H1 (cell line): ENCODE measurements around the gene PHACTR1. TPM values are rescaled to one million over a fixed set of nuclear protein-coding genes. Genes with fewer than 3 reads are reported as not detected.

ENCODE experiments used
- CTCF ChIA-PET: fragments of 300-600 bp; sonication (Branson Sonifier 250); formaldehyde crosslinking; loops from one replicate; lab custom pipeline; 2021; ENCODE audit not compliant: partially characterized antibody; lab: Charles Lee
- POLR2A ChIA-PET: fragments of 300-600 bp; sonication (Branson Sonifier 250); formaldehyde crosslinking; loops from one replicate; lab custom pipeline; 2021; ENCODE audit warnings: inconsistent platforms; ENCODE audit not compliant: partially characterized antibody; lab: Charles Lee
- DNase-seq, 2 experiments: peaks; one replicate each; pipeline versions ENCODE4 v3.0.0 to v3.0.0-alpha.2; 2010 to 2022; ENCODE audit warnings: low spot score in 2 of 2, low read depth in 1 of 2, mixed read lengths in 1 of 2
- FAIRE-seq: peaks from 2 replicates; lab custom pipeline; 2011; peaks lifted over from hg19 to GRCh38; lab: Jason Lieb, UNC
- H2AFZ ChIP-seq: 2 replicates; pipeline ENCODE4 v1.8.1; 2012; ENCODE audit warnings: low read length, inconsistent platforms
- H2AK5ac ChIP-seq: 2 replicates; pipeline ENCODE4 v1.6.1; 2013; ENCODE audit warnings: low read depth, low read length
- H2BK120ac ChIP-seq: replicated peaks from 2 replicates; pipeline ENCODE3; 2013; ENCODE audit warnings: low read depth, low read length, inconsistent platforms
- H2BK12ac ChIP-seq: 2 replicates; pipeline ENCODE4 v1.6.1; 2013; ENCODE audit warnings: low read depth, low read length
- H2BK15ac ChIP-seq: 2 replicates; pipeline ENCODE4 v1.6.1; 2013; ENCODE audit warnings: low read length
- H2BK20ac ChIP-seq: 2 replicates; pipeline ENCODE4 v1.6.1; 2013; ENCODE audit warnings: low read length
- H2BK5ac ChIP-seq: 2 replicates; pipeline ENCODE4 v1.6.1; 2013; ENCODE audit warnings: low read depth, low read length
- H3K14ac ChIP-seq: 2 replicates; pipeline ENCODE4 v1.6.1; 2013; ENCODE audit warnings: inconsistent platforms; ENCODE audit not compliant: insufficient read length
- H3K18ac ChIP-seq: 2 replicates; pipeline ENCODE4 v1.6.1; 2013; ENCODE audit warnings: low read length; ENCODE audit errors: extremely low read depth
- H3K23ac ChIP-seq: 2 replicates; pipeline ENCODE4 v1.6.1; 2013; ENCODE audit warnings: inconsistent platforms; ENCODE audit not compliant: insufficient read length
- H3K23me2 ChIP-seq: 2 replicates; pipeline ENCODE4 v1.6.1; 2013; ENCODE audit warnings: low read depth, low read length
- H3K27ac ChIP-seq: 2 replicates; pipeline ENCODE4 v1.6.1; 2011; ENCODE audit warnings: low read depth, low read length, inconsistent platforms
- H3K27me3 ChIP-seq, 4 experiments: replicated peaks in 1 of 4; 1 replicate in 1 of 4; 2 replicates in 3 of 4; pipeline versions ENCODE4 v1.6.1 to v1.8.1; 2011 to 2013; ENCODE audit warnings: low read length in 3 of 4, mild to moderate bottlenecking in 3 of 4, inconsistent platforms in 2 of 4, mixed read lengths in 2 of 4, moderate library complexity in 1 of 4; ENCODE audit not compliant: control insufficient read depth in 3 of 4, insufficient read depth in 3 of 4; ENCODE audit errors: extremely low read depth in 1 of 4
- H3K36me3 ChIP-seq, 4 experiments: 2 replicates each; pipeline versions ENCODE4 v1.6.1 to v1.8.1; 2011 to 2013; ENCODE audit warnings: mild to moderate bottlenecking in 4 of 4, low read length in 3 of 4, moderate library complexity in 2 of 4, control low read depth in 1 of 4, inconsistent platforms in 1 of 4; ENCODE audit not compliant: insufficient read depth in 4 of 4, control insufficient read depth in 2 of 4
- H3K4ac ChIP-seq: replicated peaks from 2 replicates; pipeline ENCODE3; 2013; ENCODE audit warnings: low read length, low read depth, mixed read lengths, inconsistent platforms; ENCODE audit not compliant: insufficient read length
- H3K4me1 ChIP-seq, 4 experiments: replicated peaks in 1 of 4; 1 replicate in 1 of 4; 2 replicates in 3 of 4; pipeline versions ENCODE4 v1.6.1 to v1.8.1; 2011 to 2013; ENCODE audit warnings: low read length in 3 of 4, inconsistent platforms in 2 of 4, mixed read lengths in 1 of 4; ENCODE audit not compliant: insufficient read depth in 4 of 4, control insufficient read depth in 3 of 4
- H3K4me2 ChIP-seq, 2 experiments: 2 replicates each; pipeline versions ENCODE4 v1.6.1 to v1.8.1; 2011 to 2013; ENCODE audit warnings: low read depth in 2 of 2, low read length in 2 of 2, control low read depth in 1 of 2, inconsistent platforms in 1 of 2, mild to moderate bottlenecking in 1 of 2; ENCODE audit not compliant: insufficient read depth in 1 of 2
- H3K4me3 ChIP-seq, 4 experiments: fragments of 200-600, 300-600 bp in 1 of 4; sonication (generic), shearing (Covaris generic), sonication (Bioruptor Twin) in 1 of 4; 2 replicates each; pipeline versions ENCODE4 v1.5.1 to v1.8.1; 2011 to 2016; ENCODE audit warnings: low read length in 4 of 4, low read depth in 3 of 4, control low read depth in 2 of 4, inconsistent platforms in 2 of 4, mild to moderate bottlenecking in 2 of 4, mixed read lengths in 1 of 4, moderate library complexity in 1 of 4; ENCODE audit not compliant: insufficient read depth in 2 of 4; ENCODE audit errors: extremely low read depth in 1 of 4
- H3K56ac ChIP-seq: replicated peaks from 2 replicates; pipeline ENCODE3; 2013; ENCODE audit warnings: low read depth, mild to moderate bottlenecking, mixed read lengths, low read length, inconsistent platforms; ENCODE audit not compliant: insufficient read length
- H3K79me1 ChIP-seq: 2 replicates; pipeline ENCODE4 v1.6.1; 2013; ENCODE audit warnings: low read depth, low read length, control low read depth
- H3K79me2 ChIP-seq, 2 experiments: 2 replicates each; pipeline versions ENCODE4 v1.6.1 to v1.8.1; 2012 to 2013; ENCODE audit warnings: low read length in 2 of 2, mild to moderate bottlenecking in 2 of 2, inconsistent platforms in 1 of 2; ENCODE audit not compliant: insufficient read depth in 2 of 2, control insufficient read depth in 1 of 2
- H3K9ac ChIP-seq, 4 experiments: replicated peaks in 1 of 4; 1 replicate in 1 of 4; 2 replicates in 3 of 4; pipeline versions ENCODE4 v1.6.1 to v1.8.1; 2011 to 2013; ENCODE audit warnings: low read depth in 3 of 4, low read length in 3 of 4, control low read depth in 2 of 4, mild to moderate bottlenecking in 2 of 4, moderate library complexity in 2 of 4, inconsistent platforms in 1 of 4; ENCODE audit errors: extremely low read depth in 1 of 4
- H3K9me3 ChIP-seq, 2 experiments: 2 replicates each; pipeline versions ENCODE4 v1.6.1 to v1.8.1; 2012 to 2013; ENCODE audit warnings: mild to moderate bottlenecking in 2 of 2, moderate library complexity in 2 of 2, control low read depth in 1 of 2, inconsistent platforms in 1 of 2, low read depth in 1 of 2, low read length in 1 of 2, mixed read lengths in 1 of 2; ENCODE audit not compliant: insufficient read depth in 2 of 2
- H4K20me1 ChIP-seq, 2 experiments: replicated peaks in 1 of 2; 2 replicates each; pipeline versions ENCODE3 to v1.8.1; 2011 to 2013; ENCODE audit warnings: inconsistent platforms in 2 of 2, low read length in 2 of 2, mild to moderate bottlenecking in 1 of 2; ENCODE audit not compliant: insufficient read depth in 2 of 2, control insufficient read depth in 1 of 2
- H4K5ac ChIP-seq: 2 replicates; pipeline ENCODE4 v1.6.1; 2013; ENCODE audit warnings: low read length, low read depth, mixed read lengths, inconsistent platforms; ENCODE audit not compliant: insufficient read length
- H4K8ac ChIP-seq: 2 replicates; pipeline ENCODE4 v1.8.0; 2013; ENCODE audit warnings: mild to moderate bottlenecking, moderate library complexity, low read length, inconsistent platforms; ENCODE audit not compliant: insufficient read depth; ENCODE audit errors: extremely low read depth
- H4K91ac ChIP-seq: replicated peaks from 2 replicates; pipeline ENCODE3; 2013; ENCODE audit warnings: low read length, mixed read lengths, inconsistent platforms; ENCODE audit not compliant: insufficient read length
- MAX ChIP-seq: IDR thresholded peaks from 2 replicates; pipeline ENCODE4 v1.6.1; 2012; ENCODE audit warnings: inconsistent platforms
- SAP30 ChIP-seq: fragments of 300-600 bp; sonication (generic); IDR thresholded peaks from 2 replicates; pipeline ENCODE4 v1.7.1; 2012; ENCODE audit warnings: low read length, moderate library complexity, mild to moderate bottlenecking, inconsistent platforms; ENCODE audit not compliant: insufficient read depth, insufficient replicate concordance
- TCF12 ChIP-seq: IDR thresholded peaks from 2 replicates; pipeline ENCODE4 v1.6.1; 2011; ENCODE audit warnings: low read depth, mild to moderate bottlenecking, low read length
- WGBS, 2 experiments: shearing (Covaris generic) in 1 of 2; methylation state at CpG; one replicate each; pipeline versions ENCODE4 v1.1.6 to v1.1.7; 2013 to 2015; ENCODE audit warnings: low lambda C conversion rate in 2 of 2, mixed read lengths in 2 of 2, inconsistent platforms in 1 of 2, low coverage in 1 of 2, missing lambda C conversion rate in 1 of 2; ENCODE audit not compliant: insufficient replicate concordance in 2 of 2, insufficient coverage in 1 of 2, insufficient read length in 1 of 2; ENCODE audit errors: extremely low coverage in 1 of 2, missing lambda C conversion rate in 1 of 2; 5-methylcytosine and 5-hydroxymethylcytosine counted together
- polyA plus RNA-seq, 7 experiments: library from polyadenylated mRNA; depleted of rRNA in 3 of 7; stranded (reverse) in 5 of 7; unstranded in 2 of 7; fragments of >200 nt in 5 of 7; fragments of 200-250 nt in 2 of 7; gene quantifications; 1 replicate in 5 of 7; 2 replicates in 1 of 7; 4 replicates in 1 of 7; pipeline versions ENCODE4 v1.2.1 to v1.2.3, GENCODE V29; 2011 to 2013; ENCODE audit warnings: missing spikeins in 2 of 7, mixed read lengths in 2 of 7
- total RNA-seq: library from RNA; stranded (reverse); fragmentation: NEBNext Ultra II Directional; extraction: Animal tissue kit (Norgen Biotek cat#: 25700); gene quantifications from 2 replicates; pipeline ENCODE4 v1.2.1, GENCODE V29; 2021

The PHACTR1 gene
- total and polyA plus RNA-seq, 2 of the 8 experiments (the other 6 are each of a cell fraction or from before 2014, with no cell fraction given), result 3.9 to 17.1 TPM

DNA sequence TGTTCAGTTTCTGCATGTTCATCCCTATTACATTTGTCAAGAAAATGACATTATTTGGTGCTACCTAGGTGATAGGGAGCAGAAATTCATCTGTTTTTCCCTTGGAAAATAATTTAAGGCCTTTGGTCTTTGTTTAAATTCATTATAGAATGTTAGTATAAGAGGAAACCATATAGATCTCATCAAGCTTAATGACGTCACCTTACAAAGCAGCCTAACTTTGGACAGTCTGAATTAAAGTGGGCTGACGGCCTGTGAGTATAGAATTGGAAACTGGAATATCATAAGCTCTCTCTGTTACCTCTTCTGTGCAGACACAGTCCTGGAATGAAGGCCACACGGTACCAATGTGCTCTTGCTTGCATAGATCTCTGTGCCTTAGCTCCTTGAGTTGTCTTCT lies 503.7 kb downstream of the PHACTR1 start:
- Histone ChIP-seq H3K14ac (no peak overlapping the region), H3K9ac (no peak overlapping the region), H3K79me1 (no peaks in the 10 kb centered on the region), H2BK5ac (no peak overlapping the region), H2BK12ac (no peak overlapping the region), H4K20me1 (no peaks in the 10 kb centered on the region), H3K9me3 (no peaks in the 10 kb centered on the region), H3K56ac (no peak overlapping the region), H4K5ac (no peak overlapping the region), H3K27me3 (no peaks in the 10 kb centered on the region), H3K4me3 (no peak overlapping the region), H2AFZ (no peak overlapping the region), H3K23me2 (no peaks in the 10 kb centered on the region; the same call in 1 of the 2 replicates), H3K27ac (no peak overlapping the region), H3K4me1 (no peaks in the 10 kb centered on the region), H4K91ac (no peak overlapping the region), H3K4ac (no peak overlapping the region), H3K23ac (no peak overlapping the region), H4K8ac (no peak overlapping the region), H3K4me2 (no peak overlapping the region), H2BK20ac (no peak overlapping the region), H2AK5ac (no peak overlapping the region), H3K79me2 (no peaks in the 10 kb centered on the region), H3K18ac (no peak overlapping the region), H3K36me3 (no peaks in the 10 kb centered on the region), H2BK120ac (no peak overlapping the region), H2BK15ac (no peak overlapping the region)
- WGBS, 2 experiments, result 77% methylated on average over 3 of the region's 3 CpGs; no CpG with 5 or more reads in 1 of the 2 experiments
- ChIA-PET CTCF (interaction anchor here (1.1 to 1.4 kb wide), 3 partner anchors 8 to 99 kb away, joined by 3 to 4 read pairs (median 3); no protein-coding TSS in a partner anchor), POLR2A (interaction anchor here (0.6 kb wide), 1 partner anchor 54 kb away, joined by 3 read pairs; no protein-coding TSS in a partner anchor)
- DNase-seq, result no peak
- TF ChIP-seq TCF12 (no peak), SAP30 (no peak), MAX (no peak)
- no peak for FAIRE-seq
